GM19468 (cell line): ENCODE data around the gene SMARCC2.
"Not testable (repeated sequence)": the region's sequence is repeated elsewhere in the genome, so short reads cannot be mapped to it uniquely, and the experiment has no call there.

Experiments
- ATAC-seq: cut with Tn5 transposase; IDR thresholded peaks from one replicate; pipeline ENCODE4 v1.9.1; 2021; ENCODE audit warnings: mild to moderate bottlenecking, moderate library complexity, moderate number of reproducible peaks; ENCODE audit not compliant: unreplicated experiment; ENCODE audit errors: extremely low read depth

Gene SMARCC2

DNA sequence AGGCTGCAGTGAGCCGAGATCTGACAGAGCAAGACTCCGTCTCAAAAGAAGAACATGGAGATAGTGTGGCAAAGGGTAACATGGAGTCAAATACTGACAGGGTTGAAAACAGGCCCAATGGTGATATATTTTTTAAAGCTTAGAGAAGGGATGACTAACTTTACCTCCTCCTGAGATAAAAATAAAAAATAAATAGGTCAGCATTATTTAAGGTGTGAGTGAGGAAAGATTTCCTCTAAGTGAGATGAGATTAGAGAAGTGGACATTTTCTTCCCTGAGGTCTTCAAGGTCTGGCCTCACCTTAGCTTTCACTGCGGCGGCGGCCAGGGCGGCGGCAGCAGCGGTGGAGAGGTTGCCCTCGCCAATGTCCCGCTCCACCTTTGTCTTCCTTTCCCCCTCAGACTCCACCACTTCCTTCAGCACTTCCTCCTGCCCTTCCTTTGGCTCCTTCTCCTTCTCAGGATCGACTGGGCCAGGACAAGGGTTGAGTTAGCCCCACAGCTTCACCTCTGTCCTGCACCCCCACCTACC, 20.0 kb downstream of the SMARCC2 start:
- ATAC-seq = no peak

DNA sequence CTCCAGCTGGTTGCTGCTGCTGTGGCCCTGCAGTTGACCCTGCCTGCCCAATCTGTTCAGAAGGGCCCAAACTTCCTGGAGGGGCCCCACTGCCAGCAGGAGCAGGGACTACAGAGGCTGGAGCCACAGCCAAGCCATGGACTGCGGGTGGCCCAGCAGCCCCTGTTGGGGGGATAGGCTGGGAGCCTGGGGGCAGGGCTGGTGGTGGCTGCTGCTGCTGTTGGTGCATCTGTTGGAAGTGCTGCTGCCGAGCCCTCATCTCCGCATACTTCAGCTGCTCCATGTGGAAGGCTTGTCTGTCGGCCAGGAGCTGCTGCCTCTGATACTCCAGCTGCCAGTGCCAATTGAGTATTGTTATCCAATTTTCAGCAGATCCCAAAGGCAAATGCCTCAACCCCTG, 23.9 kb downstream of the SMARCC2 start:
- ATAC-seq = no peak

DNA sequence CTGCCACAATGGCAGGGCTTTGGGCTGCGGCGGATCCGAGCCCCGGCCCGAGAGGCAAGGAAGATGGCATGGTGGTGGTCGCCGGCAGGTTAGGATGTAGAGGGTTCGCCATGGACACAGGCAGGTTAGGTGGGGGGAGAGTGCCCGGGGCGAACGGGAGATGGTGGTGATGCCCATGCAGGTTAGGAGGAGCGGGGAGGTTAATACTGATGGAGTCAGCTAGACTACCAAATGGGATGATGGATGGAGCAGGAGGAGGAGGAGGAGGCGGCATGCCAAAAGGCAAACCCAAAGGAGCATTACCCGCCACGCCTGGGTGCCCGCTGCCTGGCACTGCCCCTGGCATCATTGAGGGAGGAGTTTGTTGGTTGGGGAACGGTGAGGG, 24.9 kb downstream of the SMARCC2 start:
- no peak for ATAC-seq

DNA sequence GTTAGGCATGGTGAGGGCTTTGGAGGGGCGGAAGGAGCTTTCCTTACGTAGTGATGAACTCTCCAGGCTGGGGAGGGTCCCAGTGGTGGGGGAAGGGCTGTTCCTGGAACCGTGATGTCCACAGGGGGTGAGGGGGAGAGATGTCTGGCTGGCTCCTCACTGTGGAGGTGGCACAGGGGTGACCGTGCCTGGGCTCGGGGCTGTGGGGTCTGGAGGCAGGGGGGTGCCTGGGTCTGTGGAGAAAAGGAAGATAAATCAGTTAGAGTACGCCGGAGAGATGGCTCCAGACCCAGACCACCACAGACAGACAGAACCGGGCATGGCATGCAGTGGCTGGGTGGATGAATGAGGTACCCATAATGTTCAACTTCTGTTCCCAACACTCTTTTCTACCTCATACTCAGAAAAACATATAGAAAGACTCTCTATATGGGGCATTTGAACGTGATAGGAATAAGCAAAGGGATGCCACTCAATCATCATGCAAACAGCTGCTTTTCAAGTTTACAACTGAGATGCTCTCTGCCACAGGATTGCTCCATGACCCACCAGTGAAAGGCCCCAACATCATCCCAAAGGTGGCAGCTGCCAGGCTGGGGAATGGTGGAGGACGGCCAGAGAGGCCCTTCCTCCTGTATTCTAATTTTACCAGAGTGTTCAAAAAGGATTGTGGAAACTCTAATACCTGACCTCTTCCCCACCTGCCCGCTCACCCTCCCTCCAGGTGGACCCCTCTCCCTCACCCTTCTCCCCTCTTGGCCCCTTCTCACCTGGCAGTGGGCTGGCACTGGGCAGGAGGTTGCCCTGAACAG, 25.5 kb downstream of the SMARCC2 start:
- no peak for ATAC-seq

DNA sequence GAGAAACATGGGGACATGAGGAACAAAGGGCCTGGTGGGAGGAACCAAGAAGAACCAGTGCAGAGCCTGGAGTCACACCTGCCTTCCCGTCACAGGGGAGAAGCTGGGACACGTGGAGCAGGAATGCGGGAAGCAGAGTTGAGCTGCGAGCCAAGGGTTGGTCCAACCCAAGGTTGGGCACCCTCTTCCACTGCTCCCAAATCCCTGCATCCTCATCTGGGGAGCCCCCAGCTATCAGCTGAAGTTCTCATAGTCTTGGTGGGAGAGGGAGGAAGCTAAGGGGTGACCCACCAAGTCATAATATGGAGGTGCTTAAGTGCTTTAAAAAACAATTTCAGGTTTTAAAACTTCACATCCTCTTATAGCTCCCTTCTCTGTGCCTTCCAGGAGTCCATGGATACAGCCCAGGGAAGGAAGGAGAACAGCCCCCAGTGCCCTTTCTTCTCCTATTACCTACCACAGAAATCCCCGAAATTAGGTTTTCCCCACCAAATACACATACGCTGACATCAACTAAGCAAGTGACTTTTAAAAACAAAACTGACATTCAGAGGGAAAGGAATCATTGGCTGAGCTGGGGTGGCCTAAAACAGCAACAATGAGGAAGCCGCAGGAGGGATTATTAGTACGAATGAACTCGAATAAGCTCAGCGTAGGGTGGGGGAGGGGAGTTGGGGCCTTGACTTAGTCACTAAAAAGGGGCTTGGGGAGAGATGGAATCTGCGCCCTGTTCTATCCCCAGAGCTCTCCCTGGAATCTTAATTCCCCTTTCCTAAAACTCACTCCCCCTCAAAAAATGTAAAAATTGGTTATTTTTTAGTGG, 26.6 kb downstream of the SMARCC2 start:
- ATAC-seq = no peak

DNA sequence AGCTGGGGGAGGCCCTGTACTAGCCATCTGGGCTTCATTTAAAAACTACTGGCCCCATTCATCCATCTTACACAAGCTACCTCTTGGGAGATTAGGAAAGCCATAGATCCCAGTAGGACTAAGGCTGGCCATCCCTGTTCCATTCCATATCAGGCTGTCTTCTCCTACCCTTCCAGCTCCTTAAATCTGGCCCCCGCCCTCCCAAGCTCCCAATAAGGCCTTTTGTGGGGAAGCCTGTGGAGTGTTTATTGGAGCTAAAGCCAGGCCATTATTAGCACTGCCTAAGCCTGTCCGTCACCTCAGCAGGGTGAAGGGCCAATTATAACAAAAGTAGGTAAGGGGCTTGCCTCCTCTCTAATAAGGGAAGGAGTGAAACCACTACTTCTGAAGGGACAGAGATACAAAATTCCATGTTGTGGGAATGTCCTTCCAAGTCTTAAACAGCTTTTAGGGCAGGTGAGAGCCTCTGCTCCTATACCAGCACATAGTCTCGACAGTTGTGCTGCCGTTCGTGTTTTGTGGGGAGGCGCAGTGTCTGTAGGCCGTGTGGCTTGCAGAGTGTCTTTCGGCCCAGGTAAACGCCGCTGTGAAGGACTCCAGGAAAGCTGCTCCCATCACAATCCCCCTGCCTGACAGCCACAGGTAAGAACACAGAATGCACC, 27.5 kb downstream of the SMARCC2 start:
- no peak for ATAC-seq

DNA sequence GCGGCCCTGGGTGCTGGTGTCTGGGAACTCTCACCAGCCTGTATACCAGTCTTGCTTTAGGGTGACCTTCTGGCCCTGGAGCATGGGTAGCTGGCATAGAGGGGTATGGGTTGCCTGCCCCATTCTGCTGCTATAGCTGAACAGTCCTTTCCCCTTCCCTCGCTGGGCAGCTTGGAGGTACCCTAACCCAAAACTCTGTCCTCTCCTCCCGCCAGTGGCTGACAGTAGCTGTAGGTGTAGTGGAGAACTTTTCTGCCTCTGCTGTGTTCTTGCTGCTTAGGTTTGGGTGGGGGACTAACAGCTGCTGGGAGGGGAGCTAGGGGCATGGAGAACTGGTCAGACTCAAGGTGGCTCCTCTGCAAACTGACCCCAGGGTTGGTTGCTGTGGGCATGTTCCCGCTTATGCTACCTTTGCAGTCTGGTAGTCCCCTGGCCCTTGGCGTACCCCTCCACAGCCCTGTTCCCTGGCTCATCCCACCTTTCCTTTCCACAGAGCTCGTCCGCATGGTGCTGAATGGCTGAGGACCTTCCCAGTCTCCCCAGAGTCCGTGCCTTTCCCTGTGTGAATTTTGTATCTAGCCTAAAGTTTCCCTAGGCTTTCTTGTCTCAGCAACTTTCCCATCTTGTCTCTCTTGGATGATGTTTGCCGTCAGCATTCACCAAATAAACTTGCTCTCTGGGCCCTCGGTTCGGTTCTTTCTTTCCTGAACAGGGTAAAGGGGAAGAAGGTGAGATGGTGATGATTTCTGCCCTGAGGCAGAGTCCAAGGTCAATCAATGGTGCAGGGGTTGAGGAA, 28.2 kb downstream of the SMARCC2 start:
- no peak for ATAC-seq

DNA sequence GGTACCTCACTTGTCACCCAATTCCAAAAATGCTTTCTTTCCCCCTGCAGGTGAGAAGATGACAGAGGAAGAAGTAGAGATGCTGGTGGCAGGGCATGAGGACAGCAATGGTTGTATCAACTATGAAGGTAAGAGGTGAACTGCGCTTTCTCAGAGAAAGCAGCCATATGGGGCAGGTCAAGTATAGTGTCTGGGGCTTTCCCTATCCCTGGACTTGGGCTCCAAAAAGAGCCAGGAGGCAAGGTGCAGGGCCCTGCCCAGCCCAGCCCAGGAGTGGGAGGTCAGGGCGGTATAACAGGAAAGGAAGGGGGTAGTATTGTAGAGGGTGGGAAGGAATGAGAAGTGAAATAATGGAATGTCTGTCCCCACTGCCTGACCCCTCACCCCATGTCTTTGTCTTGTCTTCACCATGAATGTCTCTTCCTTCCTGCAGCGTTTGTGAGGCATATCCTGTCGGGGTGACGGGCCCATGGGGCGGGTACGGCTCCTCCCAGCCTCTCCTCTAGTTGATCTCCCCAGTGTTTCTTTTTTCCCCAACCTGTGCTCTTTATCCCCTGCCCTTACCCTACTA, 29.0 kb downstream of the SMARCC2 start:
- no peak for ATAC-seq

DNA sequence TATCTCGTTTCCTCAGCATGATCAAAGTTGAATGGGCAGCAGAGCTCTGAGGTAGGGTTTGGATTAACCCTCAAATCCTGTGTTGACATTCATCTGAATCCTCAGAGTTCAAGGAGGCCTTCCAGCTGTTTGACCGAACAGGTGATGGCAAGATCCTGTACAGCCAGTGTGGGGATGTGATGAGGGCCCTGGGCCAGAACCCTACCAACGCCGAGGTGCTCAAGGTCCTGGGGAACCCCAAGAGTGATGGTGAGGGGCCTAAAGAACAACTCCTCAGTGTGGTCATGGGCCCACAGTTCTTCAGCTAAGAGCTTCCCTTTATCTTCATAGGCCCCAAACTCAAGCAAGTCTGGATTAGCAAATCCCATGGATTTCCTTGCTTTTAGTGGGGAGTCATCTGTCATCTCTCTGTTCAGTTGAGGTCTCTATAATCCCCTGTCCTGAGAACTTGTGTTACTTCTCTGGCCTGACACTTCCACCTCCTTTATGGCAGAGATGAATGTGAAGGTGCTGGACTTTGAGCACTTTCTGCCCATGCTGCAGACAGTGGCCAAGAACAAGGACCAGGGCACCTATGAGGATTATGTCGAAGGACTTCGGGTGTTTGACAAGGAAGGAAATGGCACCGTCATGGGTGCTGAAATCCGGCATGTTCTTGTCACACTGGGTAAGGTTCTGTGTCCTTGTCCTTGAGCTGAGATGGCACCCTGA, 29.6 kb downstream of the SMARCC2 start:
- ATAC-seq = no peak

DNA sequence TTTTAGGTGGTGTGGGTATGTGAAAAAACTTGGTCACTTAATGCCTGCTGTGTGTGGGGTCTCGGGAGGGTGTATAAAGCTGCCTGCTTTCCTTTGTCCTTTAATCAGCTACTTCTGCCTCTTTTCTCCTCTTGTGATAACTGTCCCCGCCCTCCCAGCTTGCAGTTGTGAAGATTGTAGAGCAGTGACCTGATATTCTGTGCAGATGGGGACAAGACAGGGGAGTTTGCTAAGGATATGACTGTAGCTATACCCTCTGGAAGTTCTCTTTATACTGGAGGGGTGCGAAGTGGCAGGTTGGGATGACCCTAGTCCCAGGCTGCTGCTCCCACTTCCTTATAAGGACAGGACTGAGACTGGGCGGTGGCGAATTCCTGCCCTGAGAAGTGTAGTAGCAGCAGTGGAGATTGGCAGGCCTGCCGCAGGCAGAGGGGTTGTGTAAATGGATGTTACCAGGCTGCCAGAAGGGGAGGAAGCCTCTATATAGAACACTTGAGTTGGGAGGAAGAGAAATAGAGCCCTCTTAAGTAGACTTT, 30.3 kb downstream of the SMARCC2 start:
- ATAC-seq = no peak

DNA sequence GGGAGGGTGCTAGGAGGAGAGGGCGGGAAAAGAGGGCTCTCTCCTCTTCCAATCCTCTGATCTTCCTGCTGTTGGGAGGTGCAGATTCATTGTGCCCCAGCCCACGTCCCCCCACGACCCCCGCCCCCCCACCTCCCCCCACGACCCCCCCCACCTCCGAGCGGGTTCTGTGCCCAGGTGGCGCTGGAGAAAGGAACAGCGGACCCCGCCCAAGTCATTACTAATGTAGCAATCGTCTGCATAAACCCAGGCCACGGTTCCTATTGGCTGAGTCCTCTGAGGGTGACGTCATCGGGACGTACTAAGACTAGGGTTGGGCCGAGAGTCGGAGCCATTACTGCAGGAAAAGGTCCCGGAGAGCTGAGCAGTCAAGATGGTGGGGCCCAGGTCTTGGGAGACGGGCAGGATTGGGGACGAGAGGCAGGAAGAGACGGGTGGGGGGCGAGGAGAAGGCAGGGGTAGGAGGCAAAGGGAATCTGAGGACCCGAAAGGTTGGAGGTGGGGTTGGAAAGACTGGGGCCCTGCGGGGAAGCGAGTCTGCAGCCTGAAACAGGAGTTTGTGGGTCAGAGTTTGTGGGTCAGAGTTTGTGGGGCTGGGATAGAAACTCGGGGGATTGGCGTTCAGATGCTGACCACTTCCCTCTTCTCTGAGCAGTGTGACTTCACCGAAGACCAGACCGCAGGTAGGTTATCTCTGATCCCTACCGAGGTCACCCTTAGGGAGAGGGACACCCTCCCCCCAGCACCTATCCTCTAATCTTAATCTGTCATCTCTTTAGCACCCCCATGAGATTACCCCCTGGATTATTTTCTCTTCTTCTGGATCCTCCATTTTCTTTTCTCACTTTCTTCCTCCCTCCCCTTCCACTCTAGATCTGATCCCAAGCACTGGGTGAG, 31.0 kb downstream of the SMARCC2 start, which contains the start of gene MYL6:
TSS of gene MYL6 (plus strand) at position 331 of the 897 bp plus-strand sequence. CDS start at position 374, 43 bp downstream.
- peak; percentile 88 for ATAC-seq

DNA sequence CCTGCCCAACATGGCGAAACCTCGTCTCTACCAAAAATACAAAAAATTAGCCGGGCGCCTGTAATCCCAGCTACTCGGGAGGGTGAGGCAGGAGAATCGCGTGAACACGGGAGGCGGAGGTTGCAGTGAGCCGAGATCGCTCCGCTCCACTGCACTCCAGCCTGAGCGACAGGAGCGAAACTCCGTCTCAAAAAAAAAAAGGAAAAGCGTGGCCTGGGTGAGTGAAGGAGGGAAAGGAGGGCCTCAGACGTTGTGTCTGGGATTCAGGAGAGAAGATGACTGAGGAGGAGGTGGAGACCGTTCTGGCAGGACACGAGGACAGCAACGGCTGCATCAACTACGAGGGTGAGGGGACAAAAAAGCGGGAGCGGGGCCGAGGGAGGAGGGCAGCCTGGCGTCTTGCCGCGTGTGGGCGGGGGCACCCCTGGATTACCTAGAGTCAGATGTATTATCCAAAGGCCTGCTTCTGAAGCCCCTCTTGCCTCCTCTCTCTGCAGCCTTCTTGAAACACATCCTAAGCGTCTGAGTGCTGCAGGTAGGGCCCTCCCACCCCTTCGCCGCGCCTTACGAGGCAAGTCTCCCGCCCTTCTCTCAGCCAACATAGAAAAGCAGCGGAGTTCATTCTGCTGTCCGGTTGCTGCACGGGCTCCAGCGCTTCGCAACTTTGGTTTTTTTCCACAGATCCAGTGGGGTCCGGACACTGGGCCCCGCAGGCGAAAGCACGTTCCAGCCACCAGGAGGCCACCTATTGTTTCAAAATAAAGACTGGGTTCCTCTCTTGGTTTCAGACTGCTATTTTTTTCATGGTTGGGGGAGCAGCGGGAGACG, 31.9 kb downstream of the SMARCC2 start:
- ATAC-seq = no peak

DNA sequence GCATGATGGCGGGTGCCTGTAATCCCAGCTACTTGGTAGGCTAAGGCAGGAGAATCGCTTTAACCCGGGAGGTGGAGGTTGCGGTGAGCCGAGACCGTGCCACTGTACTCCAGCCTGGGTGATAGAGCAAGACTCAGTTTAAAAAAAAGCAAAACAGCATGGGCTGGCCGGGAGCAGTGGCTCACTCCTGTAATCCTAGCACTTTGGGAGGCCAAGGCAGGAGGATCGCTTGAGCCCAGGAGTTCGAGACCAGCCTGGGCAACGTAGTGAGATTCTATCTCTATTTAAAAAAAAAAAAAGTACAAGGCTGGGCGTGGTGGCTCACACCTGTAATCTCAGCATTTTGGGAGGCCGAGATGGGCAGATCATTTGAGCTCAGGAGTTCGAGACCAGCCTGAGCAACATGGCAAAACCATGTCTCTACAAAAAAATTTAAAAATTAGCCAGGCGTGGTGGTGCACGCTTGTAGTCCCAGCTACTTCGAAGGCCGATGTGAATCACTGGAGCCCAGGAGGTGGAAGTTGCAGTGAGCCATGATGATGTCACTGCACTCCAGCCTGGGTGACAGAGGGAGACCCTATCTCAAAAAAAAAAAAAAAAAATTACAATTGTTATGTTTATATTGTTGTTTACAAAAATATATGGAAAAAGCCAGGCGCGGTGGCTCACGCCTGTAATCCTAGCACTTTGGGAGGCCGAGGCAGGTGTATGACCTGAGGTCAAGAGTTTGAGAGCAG, 32.7 kb downstream of the SMARCC2 start:
- not testable (repeated sequence) for ATAC-seq

DNA sequence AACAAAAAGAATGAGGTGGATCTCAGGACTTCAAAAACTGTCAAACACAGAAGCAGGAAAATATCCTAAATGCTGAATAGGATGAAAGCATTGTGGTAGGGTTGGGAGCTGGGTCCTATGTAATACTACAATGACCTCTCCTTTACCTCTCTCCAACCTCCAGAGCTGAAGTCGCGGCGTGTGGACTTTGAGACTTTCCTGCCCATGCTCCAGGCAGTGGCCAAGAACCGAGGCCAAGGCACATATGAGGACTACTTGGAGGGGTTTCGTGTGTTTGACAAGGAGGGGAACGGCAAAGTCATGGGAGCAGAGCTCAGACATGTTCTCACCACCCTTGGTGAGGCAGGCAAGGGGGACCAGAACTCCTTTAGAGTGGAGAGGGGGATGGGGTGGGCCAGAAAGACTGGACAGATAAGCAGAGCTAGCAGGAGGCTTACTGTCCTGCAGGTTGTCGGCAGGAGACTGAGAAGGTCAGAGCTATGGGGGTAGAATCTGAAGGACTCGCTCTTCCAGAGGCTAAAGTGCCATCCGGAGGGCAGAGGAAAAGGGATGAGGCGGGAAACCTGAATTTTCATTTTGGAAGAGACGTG, 33.9 kb downstream of the SMARCC2 start:
- ATAC-seq = no peak

DNA sequence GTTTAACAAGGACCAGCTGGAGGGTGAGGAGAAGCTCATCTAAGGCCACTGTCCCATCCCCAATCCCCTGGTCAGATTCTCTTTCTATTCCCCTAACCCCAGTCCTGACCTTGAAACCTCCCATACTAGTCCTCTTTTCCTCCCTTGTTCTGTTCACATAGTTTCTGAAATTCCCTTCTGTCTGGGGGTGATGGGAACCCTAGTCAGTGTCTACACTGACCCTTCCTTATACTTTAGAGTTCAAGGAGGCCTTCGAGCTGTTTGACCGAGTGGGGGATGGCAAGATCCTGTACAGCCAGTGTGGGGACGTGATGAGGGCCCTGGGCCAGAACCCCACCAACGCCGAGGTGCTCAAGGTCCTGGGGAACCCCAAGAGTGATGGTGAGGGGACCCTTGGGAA, 34.5 kb downstream of the SMARCC2 start:
- ATAC-seq = no peak
